ENCODE data around the gene TBC1D22A.

- no peak for TF ChIP-seq CTCF (conservative IDR thresholded peaks at IDR 0.05; ENCODE audit: low read length)
- TF ChIP-seq EZH2phosphoT487 (IDR thresholded peaks at IDR 0.05; ENCODE audit: borderline replicate concordance, low read depth, low read length) = no peak
These were observed 244.0 kb downstream of the TBC1D22A start for GRCh38 chr22:47006433-47006832.

All from OCI-LY7 (cell line).